Immature natural killer cell (primary cell): ENCODE results near the gene SH2D7. TPM values are rescaled to one million over a fixed set of nuclear protein-coding genes. Genes with fewer than 3 reads are reported as not detected.

Experiments
- DNase-seq, 3 donors: peaks; one replicate each; pipeline ENCODE4 v3.0.0; 2022; ENCODE audit warnings: mixed read lengths in 1 of 3
- H3K27ac Mint-ChIP-seq, 6 donors: one replicate each; pipeline ENCODE4 v1.8.0; 2020; ENCODE audit warnings: mixed read lengths in 6 of 6, mild to moderate bottlenecking in 5 of 6, inconsistent platforms in 4 of 6, moderate library complexity in 3 of 6
- H3K27me3 Mint-ChIP-seq, 3 donors: one replicate each; pipeline ENCODE4 v1.8.0; 2020 to 2021; ENCODE audit warnings: low read depth in 3 of 3, mild to moderate bottlenecking in 3 of 3, mixed read lengths in 3 of 3, moderate library complexity in 3 of 3, inconsistent platforms in 1 of 3
- H3K36me3 Mint-ChIP-seq, 3 donors: one replicate each; pipeline ENCODE4 v1.8.0; 2020; ENCODE audit warnings: mixed read lengths in 3 of 3, inconsistent platforms in 2 of 3, mild to moderate bottlenecking in 2 of 3
- H3K4me1 Mint-ChIP-seq, 2 donors: one replicate each; pipeline ENCODE4 v1.8.0; 2020; ENCODE audit warnings: inconsistent platforms in 2 of 2, mild to moderate bottlenecking in 2 of 2, mixed read lengths in 2 of 2, moderate library complexity in 1 of 2
- H3K4me3 Mint-ChIP-seq, 5 donors: one replicate each; pipeline ENCODE4 v1.8.0; 2020; ENCODE audit warnings: mild to moderate bottlenecking in 5 of 5, mixed read lengths in 5 of 5, inconsistent platforms in 3 of 5, moderate library complexity in 3 of 5
- H3K9me3 Mint-ChIP-seq, 6 donors: one replicate each; pipeline ENCODE4 v1.8.0; 2020; ENCODE audit warnings: mild to moderate bottlenecking in 6 of 6, mixed read lengths in 6 of 6, inconsistent platforms in 4 of 6, moderate library complexity in 3 of 6
- polyA plus RNA-seq, 3 donors: library from polyadenylated mRNA; unstranded; fragments of 300-500 nt; fragmentation: Illumina TruSeq; gene quantifications; one replicate each; pipeline ENCODE4 v1.2.3, GENCODE V29; 2021

Gene SH2D7
- polyA plus RNA-seq, 3 donors from 2014 or later: not detected

GRCh38 chr15:78065973-78066946 lies 26.1 kb upstream of the SH2D7 start:
- DNase-seq: no peak
- H3K36me3 Mint-ChIP-seq: no peaks in the 10 kb centered on the region

DNA sequence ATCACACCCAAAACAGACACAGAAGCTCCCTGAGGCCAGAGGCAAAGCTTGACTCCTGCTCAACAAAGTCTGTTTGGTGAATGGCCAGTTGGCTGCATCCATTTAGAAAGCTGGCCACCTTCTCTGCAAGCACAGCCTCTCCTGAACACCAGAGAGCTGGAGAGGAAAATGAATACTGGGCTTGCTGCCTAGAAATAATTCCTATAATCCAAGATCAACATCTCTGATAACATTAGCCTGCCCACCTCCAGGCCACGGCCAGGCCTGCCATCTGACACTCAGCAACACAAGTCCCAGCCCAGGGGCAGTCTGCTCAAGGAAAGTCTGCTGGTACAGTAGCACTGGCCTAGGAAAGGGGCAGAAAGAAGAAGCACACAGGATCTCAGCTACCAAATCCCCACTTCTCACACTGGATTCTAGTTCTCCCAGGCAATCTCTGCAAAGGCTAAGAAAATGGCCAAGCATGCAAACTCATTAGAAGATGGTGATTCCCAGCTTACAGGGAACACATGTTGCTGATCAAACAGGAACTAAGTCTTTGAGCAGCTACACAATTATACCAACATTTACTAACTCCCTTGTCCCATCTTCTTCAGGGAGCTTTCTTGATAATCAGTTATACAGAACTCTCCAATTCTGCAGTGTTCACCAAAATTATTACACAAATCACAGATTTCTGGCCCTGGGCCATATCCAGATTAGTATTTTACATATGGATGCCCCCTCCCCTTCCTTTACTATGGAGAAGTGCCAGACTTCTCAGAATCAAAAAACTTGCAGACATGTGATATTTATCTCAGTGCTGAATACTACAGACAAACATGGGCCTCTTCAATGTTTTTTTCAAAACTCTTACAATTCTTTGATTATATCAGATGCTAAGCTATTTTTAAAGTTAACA lies 24.8 kb upstream of the SH2D7 start:
- Mint-ChIP-seq H3K4me1 (peaks cover 15 to 24% of the 10 kb centered on the region in 2 donors), H3K36me3 (no peaks in the 10 kb centered on the region), H3K27ac (peak overlapping the region in 1 of 6 donors; percentile 92), H3K9me3 (no peaks in the 10 kb centered on the region), H3K27me3 (peaks cover 0 to 5% (median 2%) of the 10 kb centered on the region in 3 donors), H3K4me3 (peak overlapping the region in 4 of 5 donors; percentile 77 to 82 (median 79))
- no peak for DNase-seq

More at GRCh38 chr15:78065973-78066946, 26.1 kb upstream of the SH2D7 start:
- H3K9me3 Mint-ChIP-seq: no peaks in the 10 kb centered on the region
- no peak overlapping the region for H3K4me3 Mint-ChIP-seq
- H3K4me1 Mint-ChIP-seq: peaks cover 18 to 23% of the 10 kb centered on the region in 2 donors
- H3K27ac Mint-ChIP-seq: peak overlapping the region in 1 of 6 donors; percentile 37
- peaks cover 0 to 5% (median 2%) of the 10 kb centered on the region in 3 donors for H3K27me3 Mint-ChIP-seq

DNA sequence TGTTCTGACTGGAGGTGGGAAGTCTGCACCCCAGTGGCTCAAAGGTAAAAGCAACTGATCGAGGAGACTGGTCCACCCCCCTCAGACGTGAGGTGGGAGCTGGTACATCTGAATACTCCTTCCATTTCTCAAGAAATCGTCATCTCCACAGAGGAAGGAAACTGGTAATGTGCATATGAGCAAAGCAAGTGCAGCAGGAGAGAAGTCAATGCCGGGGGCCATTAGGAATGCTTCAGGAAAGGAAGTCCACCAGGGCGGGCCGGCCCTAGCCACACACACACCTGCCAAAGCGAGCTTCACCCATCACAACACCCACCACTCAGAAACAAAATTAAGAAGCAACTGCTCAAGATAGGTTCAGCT lies 23.3 kb upstream of the SH2D7 start:
- H3K36me3 Mint-ChIP-seq: no peaks in the 10 kb centered on the region
- peaks cover 0 to 5% (median 2%) of the 10 kb centered on the region in 3 donors for H3K27me3 Mint-ChIP-seq
- no peak for DNase-seq
- H3K4me3 Mint-ChIP-seq: peak overlapping the region; percentile 77 to 82 (median 81)
- H3K9me3 Mint-ChIP-seq: no peaks in the 10 kb centered on the region
- peak overlapping the region in 1 of 6 donors; percentile 92 for H3K27ac Mint-ChIP-seq
- H3K4me1 Mint-ChIP-seq: peaks cover 10 to 25% of the 10 kb centered on the region in 2 donors

GRCh38 chr15:78069462-78070029 lies 22.8 kb upstream of the SH2D7 start:
- no peak for DNase-seq
- H3K4me1 Mint-ChIP-seq: peaks cover 13 to 31% of the 10 kb centered on the region in 2 donors
- no peaks in the 10 kb centered on the region for H3K9me3 Mint-ChIP-seq
- H3K27me3 Mint-ChIP-seq: peaks cover 0 to 5% (median 2%) of the 10 kb centered on the region in 3 donors
- H3K36me3 Mint-ChIP-seq: no peaks in the 10 kb centered on the region
- H3K4me3 Mint-ChIP-seq: peak overlapping the region; percentile 77 to 82 (median 81)
- H3K27ac Mint-ChIP-seq: peak overlapping the region in 1 of 6 donors; percentile 92

DNA sequence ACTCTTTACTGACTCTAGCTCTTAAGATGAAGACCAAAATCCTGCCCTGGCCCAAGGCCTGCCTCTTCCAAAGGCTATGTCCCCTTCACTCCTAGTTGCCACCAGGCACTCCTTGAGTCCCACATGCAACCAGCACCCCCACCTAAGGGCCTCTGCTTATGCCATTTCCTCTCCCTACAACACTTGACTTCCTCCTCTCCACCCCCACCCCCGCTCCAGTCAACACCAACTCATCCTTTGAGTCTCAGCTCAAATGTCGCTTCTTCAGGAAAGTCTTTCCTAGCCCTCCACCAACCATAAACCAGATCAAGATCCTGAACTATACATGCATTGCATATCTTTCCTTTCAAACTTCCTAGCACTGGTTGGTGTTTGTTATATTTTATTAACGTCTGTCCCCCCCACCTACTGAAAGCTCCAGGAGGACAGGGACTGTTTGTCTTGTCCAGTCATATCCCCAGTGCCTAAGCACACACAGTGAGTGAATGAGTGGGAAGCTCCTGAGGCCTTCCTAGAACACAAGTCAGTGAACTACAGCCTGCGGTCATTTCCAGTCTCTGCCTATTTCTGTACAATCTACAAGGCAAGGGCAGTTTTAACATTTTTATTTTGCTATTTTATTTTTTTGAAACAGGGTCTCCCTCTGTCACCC lies 22.2 kb upstream of the SH2D7 start:
- H3K9me3 Mint-ChIP-seq: no peaks in the 10 kb centered on the region
- peaks cover 16 to 36% of the 10 kb centered on the region in 2 donors for H3K4me1 Mint-ChIP-seq
- H3K27me3 Mint-ChIP-seq: peaks cover 0 to 5% (median 2%) of the 10 kb centered on the region in 3 donors
- DNase-seq: no peak
- peak overlapping the region; percentile 77 to 82 (median 81) for H3K4me3 Mint-ChIP-seq
- no peaks in the 10 kb centered on the region for H3K36me3 Mint-ChIP-seq
- peak overlapping the region in 1 of 6 donors; percentile 92 for H3K27ac Mint-ChIP-seq

- Mint-ChIP-seq H3K4me1 (peaks cover 27 to 48% of the 10 kb centered on the region in 2 donors), H3K9me3 (no peaks in the 10 kb centered on the region), H3K27me3 (peaks cover 0 to 5% (median 2%) of the 10 kb centered on the region in 3 donors), H3K36me3 (no peaks in the 10 kb centered on the region), H3K27ac (peak overlapping the region in 4 of 6 donors; percentile 11 to 49 (median 34)), H3K4me3 (no peak overlapping the region)
- DNase-seq: no peak
Observed at GRCh38 chr15:78071383-78071782, 21.0 kb upstream of the SH2D7 start.

GRCh38 chr15:78072080-78072892 lies 20.1 kb upstream of the SH2D7 start:
- H3K27ac Mint-ChIP-seq: peak overlapping the region; percentile 1 to 84 (median 30)
- no peak for DNase-seq

GRCh38 chr15:78073046-78073787 lies 19.1 kb upstream of the SH2D7 start:
- Mint-ChIP-seq H3K27ac (peak overlapping the region; percentile 1 to 84 (median 22)), H3K4me1 (peaks cover 37 to 60% of the 10 kb centered on the region in 2 donors), H3K4me3 (no peak overlapping the region), H3K9me3 (no peaks in the 10 kb centered on the region), H3K27me3 (peaks cover 2 to 9% (median 2%) of the 10 kb centered on the region in 3 donors), H3K36me3 (no peaks in the 10 kb centered on the region)
- DNase-seq: no peak

More at GRCh38 chr15:78072080-78072892, 20.1 kb upstream of the SH2D7 start:
- Mint-ChIP-seq H3K27me3 (peaks cover 0 to 9% (median 2%) of the 10 kb centered on the region in 3 donors), H3K9me3 (no peaks in the 10 kb centered on the region), H3K4me3 (no peak overlapping the region), H3K36me3 (no peaks in the 10 kb centered on the region), H3K4me1 (peaks cover 32 to 54% of the 10 kb centered on the region in 2 donors)

- peak overlapping the region; percentile 86 to 99 (median 95) for H3K4me3 Mint-ChIP-seq
- DNase-seq: no peak
- no peaks in the 10 kb centered on the region for H3K9me3 Mint-ChIP-seq
- H3K36me3 Mint-ChIP-seq: no peaks in the 10 kb centered on the region
- peaks cover 37 to 62% of the 10 kb centered on the region in 2 donors for H3K4me1 Mint-ChIP-seq
- peaks cover 0 to 4% (median 2%) of the 10 kb centered on the region in 3 donors for H3K27me3 Mint-ChIP-seq
- peak overlapping the region; percentile 68 to 92 (median 81) for H3K27ac Mint-ChIP-seq
Observed at GRCh38 chr15:78075490-78076230, 16.7 kb upstream of the SH2D7 start.

GRCh38 chr15:78076231-78077052 lies 15.9 kb upstream of the SH2D7 start:
- Mint-ChIP-seq H3K9me3 (no peaks in the 10 kb centered on the region), H3K4me3 (peak overlapping the region; percentile 89 to 99 (median 95)), H3K4me1 (peaks cover 35 to 58% of the 10 kb centered on the region in 2 donors), H3K27ac (peak overlapping the region; percentile 85 to 96 (median 89)), H3K36me3 (no peaks in the 10 kb centered on the region), H3K27me3 (peaks cover 0 to 4% (median 2%) of the 10 kb centered on the region in 3 donors)
- no peak for DNase-seq
